Endothelial cell of hepatic sinusoid (primary cell): ENCODE data around the gene EFHD1.
"Not testable (repeated sequence)": the region's sequence is repeated elsewhere in the genome, so short reads cannot be mapped to it uniquely, and the experiment has no call there.

Experiments
- in situ Hi-C: cut with HindIII; loops from 2 replicates; pipeline ENCODE4 v1.10.0; 2017; ENCODE audit warnings: low sequenced_read_pairs

The EFHD1 gene

GRCh38 chr2:232615339-232615738, 18.1 kb upstream of the EFHD1 start:
- in situ Hi-C loops, result no loop called here

- in situ Hi-C loops, result no loop called here
Measured at GRCh38 chr2:232621186-232621585, 12.2 kb upstream of the EFHD1 start.

DNA sequence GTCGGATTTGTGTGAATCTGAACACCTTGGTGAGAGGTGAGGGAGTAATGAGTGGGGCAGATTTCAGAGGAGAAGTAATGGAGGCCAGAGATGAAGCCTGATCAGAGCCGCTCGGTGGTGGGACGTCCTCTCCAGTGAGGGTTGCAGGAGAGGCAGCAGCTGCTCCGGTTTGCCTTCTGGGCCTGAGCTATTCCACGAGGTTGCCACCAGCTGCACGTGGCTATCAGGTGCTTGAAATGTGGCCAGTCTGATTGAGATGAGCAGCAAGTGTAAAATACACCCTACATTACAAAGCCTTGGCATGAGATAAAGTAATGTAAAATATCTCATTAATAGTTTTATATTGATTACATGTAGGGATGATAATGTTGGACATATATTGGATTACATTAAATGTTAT, 10.8 kb upstream of the EFHD1 start:
- in situ Hi-C loops, result no loop called here

DNA sequence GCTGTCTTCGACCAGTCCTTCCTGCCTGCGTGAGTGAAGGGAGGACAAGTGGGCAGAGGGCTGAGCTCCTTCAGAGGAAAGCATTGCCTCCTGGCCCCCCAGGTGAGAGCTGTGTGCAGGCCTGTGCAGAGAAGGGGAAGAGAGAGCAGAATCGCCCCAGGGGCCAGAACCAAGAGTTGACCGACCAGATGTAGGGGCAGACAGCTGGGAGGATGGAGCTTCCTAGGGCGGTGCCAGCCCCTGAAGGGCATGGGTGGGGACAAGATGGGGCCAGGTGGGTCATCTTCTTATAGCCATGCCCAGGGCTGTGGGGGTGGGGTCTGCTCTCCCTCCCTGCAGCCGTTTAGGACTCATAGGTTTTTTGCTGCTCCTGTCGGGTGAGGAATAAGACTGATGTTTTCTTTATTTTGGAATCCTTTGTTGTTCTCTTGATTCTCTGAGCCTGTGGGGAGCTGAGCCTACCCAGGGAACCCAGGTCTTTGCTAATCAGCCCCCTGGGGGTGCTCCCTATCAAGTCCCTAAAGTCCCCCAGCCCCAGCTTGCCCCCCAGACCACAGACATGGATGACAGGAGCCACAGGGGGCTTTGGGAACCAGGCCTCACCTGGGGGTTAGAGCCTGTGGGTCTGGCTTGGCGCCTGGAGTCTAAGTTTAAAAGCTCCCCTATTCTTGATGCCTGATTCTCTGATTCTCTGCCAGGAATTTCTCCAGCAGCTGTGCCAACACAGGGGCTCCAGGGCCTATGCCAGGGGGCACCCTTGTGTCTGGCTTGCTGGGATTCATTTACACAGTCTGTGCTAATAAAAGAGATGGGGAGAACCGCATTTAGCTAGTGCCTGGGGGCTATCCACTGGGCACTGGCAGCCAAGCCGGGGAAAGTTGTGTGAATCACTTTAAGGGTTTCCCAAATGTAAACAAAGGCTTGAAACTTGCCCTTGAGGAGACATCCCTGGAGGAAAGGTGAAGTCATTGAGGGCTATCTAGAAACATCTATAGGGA, 9.3 kb upstream of the EFHD1 start:
- in situ Hi-C loops, result no loop called here

DNA sequence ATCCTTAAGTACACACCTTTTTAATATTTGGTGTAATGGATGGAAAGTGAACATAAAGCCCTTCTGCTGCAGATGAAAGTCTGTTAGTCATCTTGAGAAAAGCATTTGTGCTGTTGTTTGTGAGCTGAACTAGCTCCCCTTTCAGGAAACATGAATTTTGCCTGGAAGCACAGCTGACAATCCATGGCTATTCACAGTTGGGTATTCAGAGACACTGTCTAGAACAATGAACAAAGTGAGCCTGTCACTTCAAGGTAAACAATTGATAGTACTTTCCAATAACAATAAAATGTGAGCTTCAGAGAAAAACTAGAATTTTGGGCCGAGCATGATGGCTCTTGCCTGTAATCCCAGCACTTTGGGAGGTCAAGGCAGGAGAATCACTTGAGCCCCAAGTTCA, 6.8 kb upstream of the EFHD1 start:
- in situ Hi-C loops, result no loop called here

GRCh38 chr2:232628466-232629128, 4.8 kb upstream of the EFHD1 start:
- in situ Hi-C loops, result no loop called here

GRCh38 chr2:232629129-232629475, 4.3 kb upstream of the EFHD1 start:
- in situ Hi-C loops, result no loop called here

DNA sequence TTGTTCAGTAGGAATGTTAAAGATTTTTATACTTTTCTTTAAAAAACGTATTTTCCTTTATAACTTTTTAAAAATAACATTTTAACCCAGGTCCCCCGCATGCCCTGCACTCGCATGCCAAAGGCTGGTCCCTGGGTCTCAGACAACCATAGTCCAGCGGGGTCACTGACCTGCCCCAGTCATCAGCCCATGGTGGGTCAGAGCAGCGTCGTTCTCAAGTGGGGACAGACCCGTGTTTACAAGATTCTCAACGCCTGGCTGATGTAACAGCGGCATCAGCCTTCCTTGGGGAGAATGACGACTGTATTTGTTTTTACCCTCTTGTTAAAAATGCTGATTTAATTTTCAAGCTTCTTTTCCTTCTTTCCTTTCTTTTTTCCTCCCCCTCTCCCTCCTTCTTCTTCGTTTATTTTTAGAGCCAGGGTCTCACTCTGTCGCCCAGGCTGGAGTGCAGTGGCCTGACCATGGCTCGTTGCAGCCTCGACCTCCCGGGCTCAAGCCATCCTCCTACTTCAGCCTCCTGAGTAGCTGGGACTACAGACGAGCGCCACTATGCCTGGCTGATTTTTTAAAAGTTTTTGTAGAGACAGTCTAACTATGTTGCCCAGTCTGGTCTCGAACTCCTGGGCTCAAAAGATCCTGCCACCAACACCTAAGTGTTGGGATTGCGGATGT, 1.0 kb upstream of the EFHD1 start:
- in situ Hi-C loops, result no loop called here

- in situ Hi-C loops, result no loop called here
Measured at GRCh38 chr2:232632904-232633412, 446 bp upstream of the EFHD1 start.

- in situ Hi-C loops, result no loop called here
Measured at GRCh38 chr2:232634206-232635150, 1.1 kb downstream of the EFHD1 start.

DNA sequence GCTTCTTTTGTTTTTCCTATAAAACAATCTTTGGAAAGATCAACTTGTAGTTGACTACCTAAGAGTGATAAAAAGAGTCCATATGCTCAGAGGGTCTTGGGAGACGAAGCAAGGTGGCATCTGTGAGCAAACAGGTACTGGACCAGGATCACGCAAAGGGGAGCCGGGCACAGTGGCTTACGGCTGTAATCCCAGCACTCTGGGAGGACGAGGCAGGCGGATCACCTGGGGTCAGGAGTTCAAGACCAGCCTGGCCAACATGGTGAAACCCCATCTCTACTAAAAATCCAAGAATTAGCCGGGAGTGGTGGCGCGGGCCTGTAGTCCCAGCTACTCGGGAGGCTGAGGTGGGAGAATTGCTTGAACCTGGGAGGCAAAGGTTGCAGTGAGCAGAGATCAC, 2.0 kb downstream of the EFHD1 start:
- in situ Hi-C loops, result not testable (repeated sequence)

DNA sequence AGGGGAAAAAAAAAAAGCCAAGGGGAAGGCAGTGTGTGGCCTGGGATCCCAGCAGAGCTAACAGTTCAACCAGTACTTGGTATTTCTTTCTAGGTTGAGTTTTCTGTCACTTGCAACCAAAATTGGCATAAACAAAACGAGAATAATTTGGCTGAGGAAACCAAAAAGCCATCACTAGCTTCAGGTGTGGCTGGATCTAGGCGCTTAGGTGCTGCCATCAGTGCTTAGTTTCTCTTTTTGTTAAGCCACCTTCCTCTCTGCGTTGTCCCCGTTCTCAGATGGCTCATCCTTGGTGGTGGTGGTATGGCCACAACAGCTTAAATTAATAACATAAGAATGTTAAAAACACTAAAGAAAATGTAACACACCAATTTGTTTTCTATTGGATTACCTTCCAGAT, 2.4 kb downstream of the EFHD1 start:
- in situ Hi-C loops, result no loop called here

GRCh38 chr2:232636788-232637420, 3.5 kb downstream of the EFHD1 start:
- in situ Hi-C loops, result no loop called here

DNA sequence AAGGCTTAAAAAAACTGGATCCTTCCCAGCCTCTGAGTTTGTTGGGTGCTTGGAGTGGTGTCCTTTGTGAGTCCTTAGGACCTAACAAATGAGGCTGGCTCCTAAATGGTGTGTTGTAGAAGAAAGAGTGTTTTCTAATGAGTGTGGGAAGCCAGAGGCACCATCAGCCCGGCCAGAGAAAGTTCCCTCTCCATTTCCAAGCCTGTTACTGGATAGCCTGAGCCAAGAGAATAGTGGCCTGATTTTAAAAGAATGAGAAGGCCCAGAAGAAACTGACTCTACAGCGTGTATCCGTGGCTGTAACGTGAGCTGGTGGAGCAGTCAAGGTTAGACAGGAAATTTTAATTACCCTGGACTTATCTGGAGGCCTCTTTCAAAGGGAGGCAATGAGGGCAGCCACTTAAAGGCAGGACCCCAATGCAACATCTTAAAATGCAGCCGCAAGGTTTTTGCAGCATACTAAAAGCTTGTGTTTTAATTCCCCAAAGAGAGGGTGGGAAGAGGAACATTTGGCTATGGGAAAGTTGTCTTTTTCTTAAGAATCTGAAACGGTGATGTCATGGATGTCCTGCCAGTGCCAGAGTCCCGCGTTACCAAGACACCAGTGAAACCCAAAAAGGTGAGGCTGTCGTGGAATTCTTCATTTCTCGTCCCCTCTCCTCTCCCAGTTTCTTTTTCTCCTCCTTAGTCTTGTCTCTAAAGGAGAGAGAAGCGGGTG, 4.6 kb downstream of the EFHD1 start:
- in situ Hi-C loops, result no loop called here

DNA sequence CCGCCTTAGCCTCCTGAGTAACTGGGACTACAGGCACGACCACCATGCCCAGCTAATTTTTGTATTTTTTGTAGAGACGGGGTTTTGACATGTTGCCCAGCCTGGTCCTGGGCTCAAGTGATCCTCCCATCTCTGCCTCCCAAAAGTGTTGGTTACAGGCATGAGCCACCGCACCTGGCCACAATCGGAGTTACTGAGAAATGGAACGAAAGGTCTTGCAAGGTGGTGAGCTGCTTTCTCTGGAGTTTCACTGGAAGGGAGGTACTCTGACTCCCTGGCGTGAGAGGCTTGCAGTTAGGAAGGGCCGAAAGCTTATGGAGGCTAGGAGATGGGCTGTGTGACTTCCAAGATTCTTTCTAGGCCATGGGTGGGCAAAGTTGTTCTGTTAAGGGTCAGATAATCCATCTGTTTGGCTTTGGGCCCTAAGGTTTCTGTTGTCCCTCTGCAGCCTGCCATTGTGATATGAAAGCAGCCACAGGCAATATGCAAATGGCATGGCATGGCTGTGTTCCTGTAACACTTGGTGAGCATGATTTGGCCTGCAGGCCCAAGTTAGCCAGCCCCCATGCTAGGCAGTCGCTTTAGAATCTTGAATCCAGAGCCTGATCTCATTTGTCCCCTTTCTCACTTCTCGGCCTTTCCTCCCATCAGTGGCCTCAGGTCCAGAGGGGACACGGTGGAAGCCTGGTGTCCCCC, 7.9 kb downstream of the EFHD1 start:
- in situ Hi-C loops, result no loop called here

DNA sequence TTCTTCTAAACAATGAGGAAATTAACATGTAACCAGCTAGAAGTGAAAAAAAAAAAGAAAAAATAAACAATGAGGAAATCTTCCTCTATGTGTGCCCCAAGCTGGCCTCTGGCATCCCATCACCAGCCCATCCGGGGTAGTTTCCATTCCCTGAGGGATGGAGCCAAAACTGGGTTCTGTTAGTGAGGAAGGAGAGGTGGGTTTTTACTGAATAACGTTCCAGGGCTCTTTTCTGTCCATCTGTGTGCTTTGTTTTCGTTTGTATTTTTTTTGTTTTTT, 9.7 kb downstream of the EFHD1 start:
- in situ Hi-C loops, result no loop called here

DNA sequence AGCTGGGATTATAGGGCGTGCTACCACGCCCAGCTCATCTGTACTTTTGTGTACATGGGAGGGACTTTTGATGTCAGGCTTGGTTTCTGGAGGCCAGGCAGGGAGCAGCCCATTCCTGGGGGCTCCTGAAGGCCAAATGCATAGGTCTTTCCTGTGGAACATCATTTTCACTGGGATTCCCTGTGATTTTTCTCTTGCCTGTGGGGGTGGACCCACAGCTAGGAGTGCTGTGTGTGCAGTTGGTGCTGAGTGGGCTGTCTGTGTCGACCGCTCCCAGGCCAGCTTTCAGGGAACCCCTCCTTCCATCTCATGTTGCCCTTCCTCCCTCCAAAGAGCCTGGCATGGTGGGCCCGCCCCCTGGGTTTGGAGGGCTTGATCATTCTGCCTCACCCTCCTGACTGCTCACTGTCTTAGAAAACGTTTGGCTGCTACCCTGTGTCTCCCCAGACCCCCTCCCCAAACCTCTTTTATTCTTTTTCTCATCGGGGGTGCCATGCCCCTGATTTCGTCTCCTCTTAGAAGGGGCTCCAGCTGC, 10.5 kb downstream of the EFHD1 start:
- in situ Hi-C loops, result no loop called here

- in situ Hi-C loops, result no loop called here
Measured at GRCh38 chr2:232645061-232645460, 11.7 kb downstream of the EFHD1 start.

GRCh38 chr2:232646726-232647125, 13.3 kb downstream of the EFHD1 start:
- in situ Hi-C loops, result no loop called here
